IMR-90 (cell line): ENCODE data around the gene RTL5. TPM values are rescaled to one million over a fixed set of nuclear protein-coding genes. Genes with fewer than 3 reads are reported as not detected.

ENCODE experiments used
- ATAC-seq: fragments of 200-7000 bp; cut with Tn5 transposase; 2 replicates; pipeline ENCODE4 v1.9.1; 2020; ENCODE audit warnings: low read depth, mild to moderate bottlenecking, moderate library complexity
- BruUV-seq: library from RNA; stranded (reverse); fragments of 400-500 nt; replicated peaks from 2 replicates; lab custom pipeline; 2021; lab: Mats Ljungman, UMichigan
- CTCF ChIA-PET: fragments of 300-600 bp; formaldehyde crosslinking; extraction: SDS; loops from one replicate; lab custom pipeline; 2021; ENCODE audit warnings: antibody characterized with exemption; lab: Yijun Ruan, JAX
- POLR2A ChIA-PET: fragments of 300-600 bp; sonication (Branson Sonifier 250); formaldehyde crosslinking; loops from one replicate; lab custom pipeline; 2022; ENCODE audit warnings: antibody characterized with exemption; ENCODE audit not compliant: unreplicated experiment; lab: Charles Lee
- DNase-seq: peaks from one replicate; pipeline ENCODE4 v3.0.0; 2013
- H2AFZ ChIP-seq: replicated peaks from 2 replicates; pipeline ENCODE3; 2013; ENCODE audit warnings: low read length, mild to moderate bottlenecking; ENCODE audit not compliant: poor library complexity
- H2AK5ac ChIP-seq: 2 replicates; pipeline ENCODE4 v1.6.1; 2013; ENCODE audit warnings: low read depth, low read length, inconsistent platforms
- H2AK9ac ChIP-seq: replicated peaks from 2 replicates; pipeline ENCODE3; 2013; ENCODE audit warnings: mild to moderate bottlenecking, low read depth, low read length, moderate library complexity; ENCODE audit not compliant: poor library complexity
- H2BK120ac ChIP-seq: 2 replicates; pipeline ENCODE4 v1.6.1; 2013; ENCODE audit warnings: low read depth, low read length, inconsistent platforms
- H2BK15ac ChIP-seq: 3 replicates; pipeline ENCODE4 v1.6.1; 2013; ENCODE audit warnings: low read depth, low read length, inconsistent platforms
- H2BK20ac ChIP-seq: 2 replicates; pipeline ENCODE4 v1.6.1; 2013; ENCODE audit warnings: low read depth, mild to moderate bottlenecking, inconsistent platforms, low read length, moderate library complexity
- H2BK5ac ChIP-seq: 2 replicates; pipeline ENCODE4 v1.6.1; 2013; ENCODE audit warnings: mild to moderate bottlenecking, low read depth, low read length, inconsistent platforms; ENCODE audit not compliant: poor library complexity, severe bottlenecking
- H3K14ac ChIP-seq: replicated peaks from 2 replicates; pipeline ENCODE4 v1.6.1; 2013; ENCODE audit warnings: low read depth, low read length, inconsistent platforms
- H3K18ac ChIP-seq: 2 replicates; pipeline ENCODE4 v1.6.1; 2013; ENCODE audit warnings: low read depth, low read length, control low read depth
- H3K23ac ChIP-seq: 2 replicates; pipeline ENCODE4 v1.6.1; 2013; ENCODE audit warnings: low read depth, low read length, inconsistent platforms
- H3K27ac ChIP-seq: 2 replicates; pipeline ENCODE4 v1.5.1; 2013; ENCODE audit warnings: mild to moderate bottlenecking, control low read depth, low read length; ENCODE audit not compliant: insufficient read depth
- H3K27me3 ChIP-seq: 2 replicates; pipeline ENCODE4 v1.6.1; 2013; ENCODE audit warnings: low read length; ENCODE audit not compliant: control insufficient read depth, insufficient read depth
- H3K36me3 ChIP-seq: 2 replicates; pipeline ENCODE4 v1.6.1; 2013; ENCODE audit warnings: low read length, mixed read lengths; ENCODE audit not compliant: control insufficient read depth, insufficient read depth
- H3K4ac ChIP-seq: 2 replicates; pipeline ENCODE4 v1.6.1; 2013; ENCODE audit warnings: low read depth, low read length, inconsistent platforms
- H3K4me1 ChIP-seq: 2 replicates; pipeline ENCODE4 v1.6.1; 2013; ENCODE audit warnings: low read length, mixed read lengths; ENCODE audit not compliant: control insufficient read depth, insufficient read depth
- H3K4me2 ChIP-seq: 2 replicates; pipeline ENCODE4 v1.6.1; 2013; ENCODE audit warnings: low read depth, mild to moderate bottlenecking, control low read depth, low read length, moderate library complexity
- H3K4me3 ChIP-seq: 2 replicates; pipeline ENCODE4 v1.5.1; 2013; ENCODE audit warnings: low read depth, mild to moderate bottlenecking, control low read depth, low read length, moderate library complexity; ENCODE audit not compliant: insufficient read depth
- H3K56ac ChIP-seq: 2 replicates; pipeline ENCODE4 v1.6.1; 2013; ENCODE audit warnings: low read length, inconsistent platforms; ENCODE audit not compliant: insufficient read depth; ENCODE audit errors: extremely low read depth
- H3K79me1 ChIP-seq, 2 experiments: 2 replicates each; pipeline ENCODE4 v1.6.1; 2013; ENCODE audit warnings: low read length in 2 of 2, inconsistent platforms in 1 of 2, low read depth in 1 of 2
- H3K9ac ChIP-seq: 2 replicates; pipeline ENCODE4 v1.6.1; 2013; ENCODE audit warnings: low read depth, low read length, control low read depth
- H3K9me1 ChIP-seq: 2 replicates; pipeline ENCODE4 v1.6.1; 2013; ENCODE audit warnings: low read length, inconsistent platforms; ENCODE audit not compliant: insufficient read depth
- H3K9me3 ChIP-seq: 2 replicates; pipeline ENCODE4 v1.6.1; 2013; ENCODE audit warnings: low read length; ENCODE audit not compliant: control insufficient read depth, insufficient read depth
- H4K20me1 ChIP-seq: 2 replicates; pipeline ENCODE4 v1.6.1; 2013; ENCODE audit warnings: low read length, inconsistent platforms; ENCODE audit not compliant: insufficient read depth
- H4K5ac ChIP-seq: 2 replicates; pipeline ENCODE4 v1.6.1; 2013; ENCODE audit warnings: mild to moderate bottlenecking, low read depth, low read length, control low read depth
- H4K8ac ChIP-seq, 2 experiments: 2 replicates each; pipeline ENCODE4 v1.6.1; 2013; ENCODE audit warnings: low read depth in 2 of 2, low read length in 2 of 2, control low read depth in 1 of 2, inconsistent platforms in 1 of 2
- H4K91ac ChIP-seq: 2 replicates; pipeline ENCODE4 v1.6.1; 2013; ENCODE audit warnings: low read depth, low read length, inconsistent platforms; ENCODE audit not compliant: insufficient read depth
- BHLHE40 ChIP-seq: fragments of 150-350 bp; IDR thresholded peaks from 2 replicates; pipeline ENCODE4 v1.6.1; 2016; ENCODE audit warnings: mild to moderate bottlenecking, low read depth, low read length
- CEBPB ChIP-seq: IDR thresholded peaks from 2 replicates; pipeline ENCODE4 v1.6.1; 2012; ENCODE audit warnings: low read depth, low read length, improper control_type of control experiment
- CHD1 ChIP-seq: IDR thresholded peaks from 2 replicates; pipeline ENCODE4 v1.6.1; 2012; ENCODE audit warnings: low read depth, low read length, improper control_type of control experiment
- ELK1 ChIP-seq: fragments of 150-350 bp; IDR thresholded peaks from 2 replicates; pipeline ENCODE4 v1.6.1; 2016; ENCODE audit warnings: low read depth, mild to moderate bottlenecking, low read length, moderate library complexity, borderline replicate concordance
- FOS ChIP-seq: fragments of 150-350 bp; IDR thresholded peaks from 2 replicates; pipeline ENCODE4 v1.6.1; 2016; ENCODE audit warnings: low read depth, low read length
- MAFK ChIP-seq: IDR thresholded peaks from 2 replicates; pipeline ENCODE4 v1.6.1; 2012; ENCODE audit warnings: low read depth, low read length, improper control_type of control experiment
- MAZ ChIP-seq: IDR thresholded peaks from 2 replicates; pipeline ENCODE4 v1.6.1; 2012; ENCODE audit warnings: low read depth, mild to moderate bottlenecking, low read length, improper control_type of control experiment, moderate library complexity, borderline replicate concordance
- MXI1 ChIP-seq: IDR thresholded peaks from 2 replicates; pipeline ENCODE4 v1.6.1; 2012; ENCODE audit warnings: low read depth, mild to moderate bottlenecking, low read length, moderate library complexity, borderline replicate concordance
- NFE2L2 ChIP-seq: fragments of 150-350 bp; IDR thresholded peaks from 2 replicates; pipeline ENCODE4 v1.6.1; 2016; ENCODE audit warnings: low read depth, mild to moderate bottlenecking, low read length
- POLR2A ChIP-seq: IDR thresholded peaks from 2 replicates; pipeline ENCODE4 v1.6.1; 2012; ENCODE audit warnings: mild to moderate bottlenecking, low read depth, low read length
- RAD21 ChIP-seq: IDR thresholded peaks from 2 replicates; pipeline ENCODE4 v1.6.1; 2012; ENCODE audit warnings: low read length, improper control_type of control experiment
- RCOR1 ChIP-seq: IDR thresholded peaks from 2 replicates; pipeline ENCODE4 v1.6.1; 2012; ENCODE audit warnings: mild to moderate bottlenecking, low read length, improper control_type of control experiment; ENCODE audit not compliant: insufficient replicate concordance
- RFX5 ChIP-seq: IDR thresholded peaks from 2 replicates; pipeline ENCODE4 v1.8.0; 2012; ENCODE audit warnings: low read depth, mild to moderate bottlenecking, low read length, moderate library complexity
- SMC3 ChIP-seq: fragments of 150-350 bp; IDR thresholded peaks from 2 replicates; pipeline ENCODE4 v1.6.1; 2016; ENCODE audit warnings: low read depth, mild to moderate bottlenecking, antibody characterized with exemption, low read length, moderate library complexity
- WGBS, 2 experiments: methylation state at CpG; one replicate each; pipeline versions ENCODE4 v1.1.5 to v1.1.7; 2013; ENCODE audit warnings: missing lambda C conversion rate in 2 of 2; ENCODE audit not compliant: insufficient read length in 1 of 2; ENCODE audit errors: extremely low coverage in 2 of 2; 5-methylcytosine and 5-hydroxymethylcytosine counted together
- dilution Hi-C: fragments of 300-500 bp; cut with HindIII; formaldehyde crosslinking; loops from one replicate; pipeline ENCODE4 v1.14.3; 2018; ENCODE audit warnings: low sequenced_read_pairs; ENCODE audit not compliant: unreplicated experiment
- in situ Hi-C: fragments of 300-500 bp; cut with MboI; formaldehyde crosslinking; loops from 3 replicates; pipeline ENCODE4 v1.14.3; 2019; ENCODE audit warnings: low sequenced_read_pairs, inconsistent platforms, mixed read lengths
- intact Hi-C: fragments of 100-400 bp; cut with micrococcal nuclease; formaldehyde crosslinking; loops from 2 replicates; pipeline ENCODE4 v1.10.0; 2022
- polyA plus RNA-seq, 3 experiments: library from polyadenylated mRNA; depleted of rRNA; stranded (reverse); fragments of >200 nt; gene quantifications; 2 replicates each; pipeline ENCODE4 v1.2.3, GENCODE V29; 2012; ENCODE audit warnings: low replicate concordance in 1 of 3
- total RNA-seq: library from RNA; depleted of rRNA; stranded (reverse); fragments of >200 nt; gene quantifications from 2 replicates; pipeline ENCODE4 v1.2.3, GENCODE V29; 2012
- TF ChIP-seq, protein P1 (sequence below): conservative IDR thresholded peaks from 2 replicates; pipeline ENCODE4 v1.5.1; 2012; ENCODE audit warnings: mild to moderate bottlenecking, low read depth, low read length, improper control_type of control experiment
- TF ChIP-seq, protein P2 (sequence below): fragments of 150-350 bp; IDR thresholded peaks from 2 replicates; pipeline ENCODE4 v1.6.1; 2017; ENCODE audit warnings: mild to moderate bottlenecking, antibody characterized with exemption, low read length, low read depth

Gene RTL5
- total and polyA plus RNA-seq, 2 of the 4 experiments (the other 2 are of a cell fraction), result 0.90 to 2.5 TPM

GRCh38 chrX:72128183-72128834, 3.4 kb downstream of the RTL5 start:
- Histone ChIP-seq H3K4me1 (peaks cover 2% of the 10 kb centered on the region; the same call in 1 of the 2 replicates), H3K9ac (no peak overlapping the region), H2BK120ac (no peak overlapping the region), H3K14ac (no peak overlapping the region), H3K27ac (no peak overlapping the region), H2AK5ac (no peak overlapping the region), H3K79me1 (no peaks in the 10 kb centered on the region), H3K4me2 (no peak overlapping the region), H3K9me3 (peaks cover 4% of the 10 kb centered on the region; the same call in 1 of the 2 replicates), H4K20me1 (no peaks in the 10 kb centered on the region), H3K36me3 (no peaks in the 10 kb centered on the region), H3K4ac (no peak overlapping the region), H3K9me1 (no peaks in the 10 kb centered on the region), H3K23ac (no peak overlapping the region), H4K5ac (no peak overlapping the region), H4K8ac (no peak overlapping the region), H2AFZ (no peak overlapping the region), H2BK15ac (no peak overlapping the region), H3K56ac (no peak overlapping the region), H3K4me3 (no peak overlapping the region), H2BK20ac (no peak overlapping the region), H3K27me3 (peaks cover 49% of the 10 kb centered on the region), H4K91ac (no peak overlapping the region), H2BK5ac (no peak overlapping the region), H3K18ac (no peak overlapping the region), H2AK9ac (no peak overlapping the region)
- intact Hi-C loops, result no loop called here
- CTCF ChIA-PET, result interaction anchor here (0.9 kb wide), 1 partner anchor 109 kb away, joined by 3 read pairs; no protein-coding TSS in a partner anchor
- in situ Hi-C loops, result loop anchor here (5.0 kb wide), 1 partner anchor 106 kb away; no protein-coding TSS in a partner anchor
- dilution Hi-C loops, result no loop called here
- WGBS, 2 experiments, result no CpG with 5 or more reads among the region's 4 CpGs
- no peak for TF ChIP-seq RCOR1
- TF ChIP-seq, protein P1, sequence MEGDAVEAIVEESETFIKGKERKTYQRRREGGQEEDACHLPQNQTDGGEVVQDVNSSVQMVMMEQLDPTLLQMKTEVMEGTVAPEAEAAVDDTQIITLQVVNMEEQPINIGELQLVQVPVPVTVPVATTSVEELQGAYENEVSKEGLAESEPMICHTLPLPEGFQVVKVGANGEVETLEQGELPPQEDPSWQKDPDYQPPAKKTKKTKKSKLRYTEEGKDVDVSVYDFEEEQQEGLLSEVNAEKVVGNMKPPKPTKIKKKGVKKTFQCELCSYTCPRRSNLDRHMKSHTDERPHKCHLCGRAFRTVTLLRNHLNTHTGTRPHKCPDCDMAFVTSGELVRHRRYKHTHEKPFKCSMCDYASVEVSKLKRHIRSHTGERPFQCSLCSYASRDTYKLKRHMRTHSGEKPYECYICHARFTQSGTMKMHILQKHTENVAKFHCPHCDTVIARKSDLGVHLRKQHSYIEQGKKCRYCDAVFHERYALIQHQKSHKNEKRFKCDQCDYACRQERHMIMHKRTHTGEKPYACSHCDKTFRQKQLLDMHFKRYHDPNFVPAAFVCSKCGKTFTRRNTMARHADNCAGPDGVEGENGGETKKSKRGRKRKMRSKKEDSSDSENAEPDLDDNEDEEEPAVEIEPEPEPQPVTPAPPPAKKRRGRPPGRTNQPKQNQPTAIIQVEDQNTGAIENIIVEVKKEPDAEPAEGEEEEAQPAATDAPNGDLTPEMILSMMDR, result no peak
- TF ChIP-seq NFE2L2, result no peak
- no peak for TF ChIP-seq SMC3
- TF ChIP-seq ELK1, result no peak
- no peak for TF ChIP-seq MAFK
- no peak for TF ChIP-seq POLR2A
- TF ChIP-seq RAD21, result no peak
- TF ChIP-seq BHLHE40, result no peak
- no peak for TF ChIP-seq CEBPB
- TF ChIP-seq RFX5, result no peak
- TF ChIP-seq, protein P2, sequence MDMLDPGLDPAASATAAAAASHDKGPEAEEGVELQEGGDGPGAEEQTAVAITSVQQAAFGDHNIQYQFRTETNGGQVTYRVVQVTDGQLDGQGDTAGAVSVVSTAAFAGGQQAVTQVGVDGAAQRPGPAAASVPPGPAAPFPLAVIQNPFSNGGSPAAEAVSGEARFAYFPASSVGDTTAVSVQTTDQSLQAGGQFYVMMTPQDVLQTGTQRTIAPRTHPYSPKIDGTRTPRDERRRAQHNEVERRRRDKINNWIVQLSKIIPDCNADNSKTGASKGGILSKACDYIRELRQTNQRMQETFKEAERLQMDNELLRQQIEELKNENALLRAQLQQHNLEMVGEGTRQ, result no peak
- TF ChIP-seq CHD1, result no peak
- TF ChIP-seq MAZ, result no peak
- TF ChIP-seq FOS, result no peak
- TF ChIP-seq MXI1, result no peak
- no peak for DNase-seq
- BruUV-seq, result no TSS peak
- POLR2A ChIA-PET, result no interaction called here
- no peak for ATAC-seq
